ENCODE data around the gene MPHOSPH9.

GRCh38 chr12:123127182-123127495 lies 105.8 kb downstream of the MPHOSPH9 start:
- TF ChIP-seq POLR2A (IDR thresholded peaks at IDR 0.05) (no peak), CTCF (IDR thresholded peaks at IDR 0.05) (no peak)
